CD4-positive, alpha-beta T cell treated with Interferon gamma for 1 hour (primary cell): ENCODE results near the gene PITPNM1.

Experiments used
- DNase-seq: peaks from one replicate; pipeline ENCODE4 v3.0.0-alpha.2; 2020

Gene PITPNM1

GRCh38 chr11:67501854-67502253 lies 3.3 kb downstream of the PITPNM1 start:
- no peak for DNase-seq

- no peak for DNase-seq
Measured at GRCh38 chr11:67500831-67501715, 4.1 kb downstream of the PITPNM1 start.

GRCh38 chr11:67500484-67500821 lies 4.7 kb downstream of the PITPNM1 start:
- no peak for DNase-seq

GRCh38 chr11:67499808-67500483 lies 5.2 kb downstream of the PITPNM1 start:
- DNase-seq = no peak

- DNase-seq = no peak
Measured at GRCh38 chr11:67498544-67498972, 6.6 kb downstream of the PITPNM1 start.

- DNase-seq = no peak
Measured at GRCh38 chr11:67497656-67498291, 7.4 kb downstream of the PITPNM1 start.

GRCh38 chr11:67496113-67496512 lies 9.1 kb downstream of the PITPNM1 start:
- no peak for DNase-seq

- no peak for DNase-seq
Measured at GRCh38 chr11:67495234-67496005, 9.7 kb downstream of the PITPNM1 start.

GRCh38 chr11:67494371-67495233 lies 10.6 kb downstream of the PITPNM1 start:
- no peak for DNase-seq

- DNase-seq = no peak
Measured at GRCh38 chr11:67493548-67494370, 11.4 kb downstream of the PITPNM1 start.

GRCh38 chr11:67492801-67493547 lies 12.2 kb downstream of the PITPNM1 start:
- DNase-seq = no peak

GRCh38 chr11:67492069-67492727 lies 13.0 kb downstream of the PITPNM1 start:
- no peak for DNase-seq

- no peak for DNase-seq
Measured at GRCh38 chr11:67491276-67492068, 13.7 kb downstream of the PITPNM1 start.

- no peak for DNase-seq
Measured at GRCh38 chr11:67490727-67491065, 14.5 kb downstream of the PITPNM1 start.

- no peak for DNase-seq
Measured at GRCh38 chr11:67489885-67490726, 15.1 kb downstream of the PITPNM1 start.

- DNase-seq = no peak
Measured at GRCh38 chr11:67489203-67489884, 15.8 kb downstream of the PITPNM1 start.

- no peak for DNase-seq
Measured at GRCh38 chr11:67486481-67487195, 18.5 kb downstream of the PITPNM1 start.
